ENCODE results near the gene CYP2S1.

GRCh38 chr19:41159881-41160280 lies 33.1 kb upstream of the CYP2S1 start:
- TF ChIP-seq CTCF (conservative IDR thresholded peaks at IDR 0.05 in 1 of 2, IDR thresholded peaks at IDR 0.05 in 1 of 2; ENCODE audit: extremely low read depth in 1 of 2, insufficient read depth in 1 of 2, low read depth in 1 of 2, low read length in 2 of 2) (no peak), EZH2 (IDR thresholded peaks at IDR 0.05; ENCODE audit: borderline replicate concordance, low read length) (no peak)
